ENCODE measurements around the gene NR4A1. TPM values are rescaled to one million over a fixed set of nuclear protein-coding genes. Genes with fewer than 3 reads are reported as not detected.

Gene NR4A1
- total RNA-seq, 1 experiment from 2014 or later: 25.8 TPM

DNA sequence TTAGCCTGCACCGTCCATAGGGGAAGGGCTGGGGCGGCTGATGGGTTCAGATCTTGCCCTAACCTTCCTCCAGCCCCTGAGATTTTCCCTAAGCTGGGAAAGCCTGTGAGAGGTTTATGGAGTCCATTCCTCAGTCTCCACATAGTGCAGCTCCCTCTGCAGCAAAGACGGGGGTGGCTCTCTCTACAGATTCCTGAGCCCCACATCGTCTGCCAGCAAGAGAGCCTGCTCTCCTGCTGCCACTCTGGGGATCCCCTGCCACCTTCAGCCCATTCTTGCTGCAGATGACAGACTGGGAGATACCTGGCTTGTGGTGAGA is 31.4 kb downstream of the NR4A1 start:
- no peak overlapping the region for H3K4me2 ChIP-seq (ENCODE audit: insufficient read depth, insufficient read length, low read length)
- H4K5ac ChIP-seq (ENCODE audit: insufficient read length, low read depth, low read length): no peak overlapping the region
- Mint-ChIP-seq H3K4me1 (peaks cover 13 to 29% of the 10 kb centered on the region in 2 experiments), H3K27ac (no peak overlapping the region), H3K9me3 (no peaks in the 10 kb centered on the region), H3K36me3 (ENCODE audit: insufficient read depth in 1 of 3, low read depth in 3 of 3) (peaks cover 5 to 17% (median 8%) of the 10 kb centered on the region in 3 experiments; a peak in 5 of 7 replicates), H3K4me3 (no peak overlapping the region), H3K27me3 (ENCODE audit: low read depth) (no peaks in the 10 kb centered on the region; the same call in 1 of the 2 replicates)
- no peaks in the 10 kb centered on the region; the same call in 1 of the 2 replicates for H3K4me1 ChIP-seq (ENCODE audit: insufficient read depth, low read length)
- no peak overlapping the region for H2BK5ac ChIP-seq (ENCODE audit: insufficient read length, low read length)
- H3K27me3 ChIP-seq (ENCODE audit: insufficient read depth, low read length): no peaks in the 10 kb centered on the region
- H3K79me1 ChIP-seq (ENCODE audit: insufficient read depth, low read depth, low read length, poor library complexity, severe bottlenecking): no peaks in the 10 kb centered on the region
- no peak for DNase-seq
- no peak overlapping the region for H3K4ac ChIP-seq (ENCODE audit: low read depth, low read length)
- no peak overlapping the region; the same call in 1 of the 2 replicates for H3K14ac ChIP-seq (ENCODE audit: insufficient read depth, low read length)
- no peak overlapping the region for H3K9ac ChIP-seq (ENCODE audit: extremely low read depth, insufficient read length, low read length)
- TF ChIP-seq, protein P1, sequence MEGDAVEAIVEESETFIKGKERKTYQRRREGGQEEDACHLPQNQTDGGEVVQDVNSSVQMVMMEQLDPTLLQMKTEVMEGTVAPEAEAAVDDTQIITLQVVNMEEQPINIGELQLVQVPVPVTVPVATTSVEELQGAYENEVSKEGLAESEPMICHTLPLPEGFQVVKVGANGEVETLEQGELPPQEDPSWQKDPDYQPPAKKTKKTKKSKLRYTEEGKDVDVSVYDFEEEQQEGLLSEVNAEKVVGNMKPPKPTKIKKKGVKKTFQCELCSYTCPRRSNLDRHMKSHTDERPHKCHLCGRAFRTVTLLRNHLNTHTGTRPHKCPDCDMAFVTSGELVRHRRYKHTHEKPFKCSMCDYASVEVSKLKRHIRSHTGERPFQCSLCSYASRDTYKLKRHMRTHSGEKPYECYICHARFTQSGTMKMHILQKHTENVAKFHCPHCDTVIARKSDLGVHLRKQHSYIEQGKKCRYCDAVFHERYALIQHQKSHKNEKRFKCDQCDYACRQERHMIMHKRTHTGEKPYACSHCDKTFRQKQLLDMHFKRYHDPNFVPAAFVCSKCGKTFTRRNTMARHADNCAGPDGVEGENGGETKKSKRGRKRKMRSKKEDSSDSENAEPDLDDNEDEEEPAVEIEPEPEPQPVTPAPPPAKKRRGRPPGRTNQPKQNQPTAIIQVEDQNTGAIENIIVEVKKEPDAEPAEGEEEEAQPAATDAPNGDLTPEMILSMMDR (conservative IDR thresholded peaks at IDR 0.05): no peak
- no peak overlapping the region for H2AFZ ChIP-seq (ENCODE audit: low read length)
- no peak overlapping the region for H2BK15ac ChIP-seq (ENCODE audit: low read depth, low read length)
- no peak overlapping the region for H3K56ac ChIP-seq (ENCODE audit: insufficient read length, low read depth, low read length)
- H4K8ac ChIP-seq (replicated peaks; ENCODE audit: insufficient read length, low read depth, low read length): no peak overlapping the region
- no peak overlapping the region for H3T11ph ChIP-seq (ENCODE audit: low read length)
- H3K27ac ChIP-seq (ENCODE audit: insufficient read length, low read depth, low read length): no peak overlapping the region
- WGBS (ENCODE audit: extremely low coverage, insufficient read length, low lambda C conversion rate): no CpG with 5 or more reads among the region's 4 CpGs
- no peaks in the 10 kb centered on the region for H4K20me1 ChIP-seq (ENCODE audit: control insufficient read depth, insufficient read depth, insufficient read length)
- no peak overlapping the region for H4K91ac ChIP-seq (ENCODE audit: insufficient read length, low read depth, low read length)
- H3K79me2 ChIP-seq (ENCODE audit: insufficient read depth, low read length): no peaks in the 10 kb centered on the region
- no peak overlapping the region for H2BK120ac ChIP-seq (ENCODE audit: low read depth, low read length, poor library complexity, severe bottlenecking)
- no peak overlapping the region for H2BK20ac ChIP-seq (ENCODE audit: low read depth, low read length, poor library complexity, severe bottlenecking)
- H2BK12ac ChIP-seq (ENCODE audit: insufficient read length, low read depth, low read length): no peak overlapping the region
- H2AK5ac ChIP-seq (ENCODE audit: insufficient read length, low read length): no peak overlapping the region
- H3K18ac ChIP-seq (ENCODE audit: insufficient read length, low read depth, low read length): no peak overlapping the region
- H3K23ac ChIP-seq (ENCODE audit: insufficient read length, low read depth, low read length): no peak overlapping the region
- no peaks in the 10 kb centered on the region for H3K9me3 ChIP-seq (ENCODE audit: control insufficient read depth, low read depth, low read length)
- H3K23me2 ChIP-seq (ENCODE audit: insufficient read length, low read depth, low read length, poor library complexity, severe bottlenecking): no peaks in the 10 kb centered on the region

Measured in H9 (cell line).